Transverse colon (tissue), 3 donors: ENCODE results near the gene LDAF1.

Experiments
- EP300 ChIP-seq: sonication (generic); formaldehyde crosslinking; IDR thresholded peaks from one replicate; pipeline ENCODE4 v1.6.1; 2017; ENCODE audit warnings: antibody characterized with exemption, low read depth
- POLR2A ChIP-seq: fragments of 450-650 bp; IDR thresholded peaks from one replicate; pipeline ENCODE4 v1.6.1; 2016; ENCODE audit warnings: antibody characterized with exemption, mild to moderate bottlenecking, moderate library complexity
- TF ChIP-seq, protein P1 (sequence below), 5 experiments: fragments of 200-600 bp in 3 of 5; fragments of 450-650 bp in 2 of 5; sonication (generic) in 3 of 5; IDR thresholded peaks; 1 replicate in 2 of 5; 2 replicates in 3 of 5; pipeline ENCODE4 v1.5.1; 2016 to 2017; ENCODE audit warnings: antibody characterized with exemption in 5 of 5, inconsistent platforms in 3 of 5, mild to moderate bottlenecking in 2 of 5, moderate library complexity in 1 of 5

DNA sequence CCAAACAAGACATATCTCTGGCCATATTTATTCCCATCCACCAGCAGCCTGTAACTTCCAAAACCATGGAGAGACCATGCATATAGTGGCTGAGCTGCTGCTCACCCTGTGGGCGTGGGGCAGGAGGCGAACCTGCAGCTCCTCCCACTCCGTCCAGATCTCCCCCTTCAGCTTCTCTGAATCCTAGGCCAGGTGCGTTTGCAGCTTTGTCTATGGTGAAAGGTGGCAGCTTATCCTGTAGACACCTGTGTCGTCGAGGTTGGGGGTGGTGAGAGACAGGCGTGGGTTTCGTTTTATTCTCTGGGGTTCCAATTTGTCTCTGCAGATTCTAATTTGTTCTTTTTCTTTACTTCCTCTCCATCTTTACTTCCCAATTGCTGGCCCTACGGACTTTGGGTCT lies 65.3 kb downstream of the LDAF1 start:
- TF ChIP-seq EP300, result no peak
- TF ChIP-seq, protein P1, sequence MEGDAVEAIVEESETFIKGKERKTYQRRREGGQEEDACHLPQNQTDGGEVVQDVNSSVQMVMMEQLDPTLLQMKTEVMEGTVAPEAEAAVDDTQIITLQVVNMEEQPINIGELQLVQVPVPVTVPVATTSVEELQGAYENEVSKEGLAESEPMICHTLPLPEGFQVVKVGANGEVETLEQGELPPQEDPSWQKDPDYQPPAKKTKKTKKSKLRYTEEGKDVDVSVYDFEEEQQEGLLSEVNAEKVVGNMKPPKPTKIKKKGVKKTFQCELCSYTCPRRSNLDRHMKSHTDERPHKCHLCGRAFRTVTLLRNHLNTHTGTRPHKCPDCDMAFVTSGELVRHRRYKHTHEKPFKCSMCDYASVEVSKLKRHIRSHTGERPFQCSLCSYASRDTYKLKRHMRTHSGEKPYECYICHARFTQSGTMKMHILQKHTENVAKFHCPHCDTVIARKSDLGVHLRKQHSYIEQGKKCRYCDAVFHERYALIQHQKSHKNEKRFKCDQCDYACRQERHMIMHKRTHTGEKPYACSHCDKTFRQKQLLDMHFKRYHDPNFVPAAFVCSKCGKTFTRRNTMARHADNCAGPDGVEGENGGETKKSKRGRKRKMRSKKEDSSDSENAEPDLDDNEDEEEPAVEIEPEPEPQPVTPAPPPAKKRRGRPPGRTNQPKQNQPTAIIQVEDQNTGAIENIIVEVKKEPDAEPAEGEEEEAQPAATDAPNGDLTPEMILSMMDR (IDR thresholded peaks at IDR 0.05), result no peak
- TF ChIP-seq POLR2A, result no peak
